ENCODE results near the gene DIS3L.
"Not testable (repeated sequence)": the region's sequence is repeated elsewhere in the genome, so short reads cannot be mapped to it uniquely, and the experiment has no call there.

The DIS3L gene

GRCh38 chr15:66294932-66295235 is 1.5 kb downstream of the DIS3L start:
- peak; percentile 23 for DNase-seq (ENCODE audit: low spot score)
- in situ Hi-C loops (cut with MboI; ENCODE audit: low pct_unique_long_range_greater_than_20kb, low sequenced_read_pairs, unreplicated experiment) = no loop called here
- no peak for TF ChIP-seq CTCF (IDR thresholded peaks at IDR 0.05; ENCODE audit: extremely low read depth, insufficient read depth, missing control alignments)

GRCh38 chr15:66296186-66296585 is 2.8 kb downstream of the DIS3L start:
- TF ChIP-seq CTCF (IDR thresholded peaks at IDR 0.05; ENCODE audit: extremely low read depth, insufficient read depth, missing control alignments) = no peak
- in situ Hi-C loops (cut with MboI; ENCODE audit: low pct_unique_long_range_greater_than_20kb, low sequenced_read_pairs, unreplicated experiment) = no loop called here
- no peak for DNase-seq (ENCODE audit: low spot score)

GRCh38 chr15:66298803-66299251 is 5.5 kb downstream of the DIS3L start:
- DNase-seq (ENCODE audit: low spot score) = no peak
- in situ Hi-C loops (cut with MboI; ENCODE audit: low pct_unique_long_range_greater_than_20kb, low sequenced_read_pairs, unreplicated experiment) = no loop called here
- no peak for TF ChIP-seq CTCF (IDR thresholded peaks at IDR 0.05; ENCODE audit: extremely low read depth, insufficient read depth, missing control alignments)

- no peak for DNase-seq (ENCODE audit: low spot score)
- TF ChIP-seq CTCF (IDR thresholded peaks at IDR 0.05; ENCODE audit: extremely low read depth, insufficient read depth, missing control alignments) = no peak
- in situ Hi-C loops (cut with MboI; ENCODE audit: low pct_unique_long_range_greater_than_20kb, low sequenced_read_pairs, unreplicated experiment) = no loop called here
Observed at GRCh38 chr15:66302489-66303278, 9.3 kb downstream of the DIS3L start.

- DNase-seq (ENCODE audit: low spot score); in situ Hi-C loops (cut with MboI; ENCODE audit: low pct_unique_long_range_greater_than_20kb, low sequenced_read_pairs, unreplicated experiment): not testable (repeated sequence)
Observed at GRCh38 chr15:66304425-66304824, 11.1 kb downstream of the DIS3L start.

- in situ Hi-C loops (cut with MboI; ENCODE audit: low pct_unique_long_range_greater_than_20kb, low sequenced_read_pairs, unreplicated experiment) = no loop called here
- no peak for DNase-seq (ENCODE audit: low spot score)
- no peak for TF ChIP-seq CTCF (IDR thresholded peaks at IDR 0.05; ENCODE audit: extremely low read depth, insufficient read depth, missing control alignments)
Observed at GRCh38 chr15:66306381-66306780, 13.0 kb downstream of the DIS3L start.

- DNase-seq (ENCODE audit: low spot score) = no peak
- in situ Hi-C loops (cut with MboI; ENCODE audit: low pct_unique_long_range_greater_than_20kb, low sequenced_read_pairs, unreplicated experiment) = no loop called here
- no peak for TF ChIP-seq CTCF (IDR thresholded peaks at IDR 0.05; ENCODE audit: extremely low read depth, insufficient read depth, missing control alignments)
Observed at GRCh38 chr15:66308531-66308930, 15.2 kb downstream of the DIS3L start.

All from GM13977 (cell line).